Nephron progenitor cell (in vitro differentiated cells): ENCODE data around the gene EVA1C.

Experiments used
- DNase-seq: peaks from one replicate; pipeline ENCODE4 v3.0.0; 2021
- H3K27ac Mint-ChIP-seq: 2 replicates; pipeline ENCODE4 v1.8.0; 2021; ENCODE audit warnings: mild to moderate bottlenecking, moderate library complexity, mixed read lengths
- H3K27me3 Mint-ChIP-seq: 2 replicates; pipeline ENCODE4 v1.8.0; 2021; ENCODE audit warnings: mild to moderate bottlenecking, low read depth, mixed read lengths; ENCODE audit not compliant: poor library complexity
- H3K36me3 Mint-ChIP-seq: 2 replicates; pipeline ENCODE4 v1.8.0; 2021; ENCODE audit warnings: low read depth, mixed read lengths
- H3K4me1 Mint-ChIP-seq: 2 replicates; pipeline ENCODE4 v1.8.0; 2021; ENCODE audit warnings: mixed read lengths
- H3K4me3 Mint-ChIP-seq: 2 replicates; pipeline ENCODE4 v1.8.0; 2021; ENCODE audit warnings: mild to moderate bottlenecking, moderate library complexity, mixed read lengths
- H3K9me3 Mint-ChIP-seq: 2 replicates; pipeline ENCODE4 v1.8.0; 2021; ENCODE audit warnings: mild to moderate bottlenecking, moderate library complexity, mixed read lengths
- TF ChIP-seq, protein P1 (sequence below): fragments of 200-600 bp; sonication (generic); IDR thresholded peaks from 2 replicates; pipeline ENCODE4 v1.5.0; 2021; ENCODE audit warnings: antibody characterized with exemption

The EVA1C gene

DNA sequence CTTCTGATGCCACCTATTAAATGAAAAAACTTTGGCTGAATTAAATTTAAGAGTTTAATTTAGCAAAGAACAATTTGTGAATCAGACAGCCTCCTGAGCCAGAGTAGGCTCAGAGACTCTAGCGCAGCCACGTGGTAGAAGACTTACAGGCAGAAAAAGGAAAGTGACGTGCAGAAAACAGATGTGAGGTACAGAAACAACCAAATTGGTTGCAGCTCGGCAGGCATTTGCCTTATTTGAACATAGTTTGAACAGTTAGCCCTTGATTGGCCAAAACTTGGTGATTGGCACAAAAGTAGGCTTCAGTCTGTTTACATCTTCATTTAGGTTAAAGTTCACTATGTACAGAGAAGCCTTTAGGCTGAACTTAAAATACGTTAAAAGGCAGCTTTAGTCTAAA is 149.9 kb downstream of the EVA1C start:
- Mint-ChIP-seq H3K4me3 (no peak overlapping the region), H3K9me3 (peaks cover 35% of the 10 kb centered on the region), H3K4me1 (no peaks in the 10 kb centered on the region), H3K27me3 (peaks cover 7% of the 10 kb centered on the region), H3K27ac (no peak overlapping the region), H3K36me3 (peaks cover 18% of the 10 kb centered on the region)
- TF ChIP-seq, protein P1, sequence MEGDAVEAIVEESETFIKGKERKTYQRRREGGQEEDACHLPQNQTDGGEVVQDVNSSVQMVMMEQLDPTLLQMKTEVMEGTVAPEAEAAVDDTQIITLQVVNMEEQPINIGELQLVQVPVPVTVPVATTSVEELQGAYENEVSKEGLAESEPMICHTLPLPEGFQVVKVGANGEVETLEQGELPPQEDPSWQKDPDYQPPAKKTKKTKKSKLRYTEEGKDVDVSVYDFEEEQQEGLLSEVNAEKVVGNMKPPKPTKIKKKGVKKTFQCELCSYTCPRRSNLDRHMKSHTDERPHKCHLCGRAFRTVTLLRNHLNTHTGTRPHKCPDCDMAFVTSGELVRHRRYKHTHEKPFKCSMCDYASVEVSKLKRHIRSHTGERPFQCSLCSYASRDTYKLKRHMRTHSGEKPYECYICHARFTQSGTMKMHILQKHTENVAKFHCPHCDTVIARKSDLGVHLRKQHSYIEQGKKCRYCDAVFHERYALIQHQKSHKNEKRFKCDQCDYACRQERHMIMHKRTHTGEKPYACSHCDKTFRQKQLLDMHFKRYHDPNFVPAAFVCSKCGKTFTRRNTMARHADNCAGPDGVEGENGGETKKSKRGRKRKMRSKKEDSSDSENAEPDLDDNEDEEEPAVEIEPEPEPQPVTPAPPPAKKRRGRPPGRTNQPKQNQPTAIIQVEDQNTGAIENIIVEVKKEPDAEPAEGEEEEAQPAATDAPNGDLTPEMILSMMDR = peak; percentile 15
- DNase-seq = no peak

DNA sequence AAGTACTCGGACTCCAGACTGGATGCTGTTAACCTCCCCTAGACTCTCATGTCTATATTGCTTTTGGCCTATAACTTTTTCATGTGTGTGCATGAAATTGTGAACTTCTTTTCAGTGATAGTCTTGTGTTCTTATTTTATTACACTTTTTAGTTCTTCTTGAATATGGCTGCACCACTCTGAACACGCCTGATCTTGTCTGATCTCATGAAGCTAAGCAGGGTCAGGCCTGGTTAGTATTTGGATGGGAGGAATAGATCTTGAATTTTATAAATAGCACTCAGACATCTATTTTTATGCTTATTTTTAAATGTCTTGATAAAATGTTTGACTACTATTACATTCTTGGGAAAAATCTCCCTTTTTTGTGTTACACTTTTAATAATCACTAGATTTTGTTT is 150.4 kb downstream of the EVA1C start:
- Mint-ChIP-seq H3K27me3 (peaks cover 7% of the 10 kb centered on the region), H3K9me3 (peaks cover 35% of the 10 kb centered on the region), H3K27ac (no peak overlapping the region), H3K4me3 (no peak overlapping the region), H3K36me3 (peaks cover 18% of the 10 kb centered on the region), H3K4me1 (no peaks in the 10 kb centered on the region)
- TF ChIP-seq, protein P1 = no peak
- DNase-seq = no peak
